Vagina (tissue), 2 donors: Measurements from ENCODE around the gene ALOXE3.

Experiments used
- POLR2A ChIP-seq, 2 donors: fragments of 450-650 bp; IDR thresholded peaks; one replicate each; pipeline ENCODE4 v1.6.1; 2017; ENCODE audit warnings: antibody characterized with exemption in 2 of 2, mild to moderate bottlenecking in 2 of 2, moderate library complexity in 2 of 2
- POLR2AphosphoS5 ChIP-seq, 2 donors: sonication (generic); formaldehyde crosslinking; IDR thresholded peaks; one replicate each; pipeline ENCODE4 v1.9.0; 2017; ENCODE audit warnings: antibody characterized with exemption in 2 of 2, mild to moderate bottlenecking in 2 of 2, low read depth in 1 of 2; ENCODE audit not compliant: insufficient read depth in 1 of 2
- TF ChIP-seq, protein P1 (sequence below), 3 experiments: fragments of 450-650 bp in 2 of 3; fragments of 200-600 bp in 1 of 3; sonication (generic) in 1 of 3; IDR thresholded peaks; one replicate each; pipeline ENCODE4 v1.5.1; 2017 to 2019; ENCODE audit warnings: antibody characterized with exemption in 3 of 3, mild to moderate bottlenecking in 2 of 3, moderate library complexity in 2 of 3

DNA sequence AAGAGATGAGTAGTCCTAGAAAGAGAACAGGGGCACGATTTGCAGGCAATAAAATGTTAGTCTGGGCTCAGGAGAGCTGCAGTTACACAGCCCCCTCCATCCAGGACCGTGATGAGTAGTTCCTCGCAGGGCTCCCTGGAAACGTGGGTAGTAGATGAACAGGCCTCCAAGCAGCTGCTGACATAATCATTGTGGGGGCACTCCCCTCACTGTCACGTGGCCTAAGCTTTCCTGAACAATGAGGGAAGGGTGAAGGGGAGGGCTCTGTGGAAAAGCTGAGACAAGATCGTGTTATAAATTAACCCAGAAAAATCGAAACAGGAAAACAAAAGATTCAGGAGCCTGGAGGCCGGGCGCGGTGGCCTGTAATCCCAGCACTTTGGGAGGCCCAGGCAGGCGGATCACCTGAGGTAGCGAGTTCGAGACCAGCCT lies 35.2 kb upstream of the ALOXE3 start:
- TF ChIP-seq POLR2A (IDR thresholded peaks at IDR 0.05), result peak in 1 of 2 donors; percentile 60
- TF ChIP-seq, protein P1, sequence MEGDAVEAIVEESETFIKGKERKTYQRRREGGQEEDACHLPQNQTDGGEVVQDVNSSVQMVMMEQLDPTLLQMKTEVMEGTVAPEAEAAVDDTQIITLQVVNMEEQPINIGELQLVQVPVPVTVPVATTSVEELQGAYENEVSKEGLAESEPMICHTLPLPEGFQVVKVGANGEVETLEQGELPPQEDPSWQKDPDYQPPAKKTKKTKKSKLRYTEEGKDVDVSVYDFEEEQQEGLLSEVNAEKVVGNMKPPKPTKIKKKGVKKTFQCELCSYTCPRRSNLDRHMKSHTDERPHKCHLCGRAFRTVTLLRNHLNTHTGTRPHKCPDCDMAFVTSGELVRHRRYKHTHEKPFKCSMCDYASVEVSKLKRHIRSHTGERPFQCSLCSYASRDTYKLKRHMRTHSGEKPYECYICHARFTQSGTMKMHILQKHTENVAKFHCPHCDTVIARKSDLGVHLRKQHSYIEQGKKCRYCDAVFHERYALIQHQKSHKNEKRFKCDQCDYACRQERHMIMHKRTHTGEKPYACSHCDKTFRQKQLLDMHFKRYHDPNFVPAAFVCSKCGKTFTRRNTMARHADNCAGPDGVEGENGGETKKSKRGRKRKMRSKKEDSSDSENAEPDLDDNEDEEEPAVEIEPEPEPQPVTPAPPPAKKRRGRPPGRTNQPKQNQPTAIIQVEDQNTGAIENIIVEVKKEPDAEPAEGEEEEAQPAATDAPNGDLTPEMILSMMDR (IDR thresholded peaks at IDR 0.05), result no peak
- peak in 1 of 2 donors; percentile 61 for TF ChIP-seq POLR2AphosphoS5 (IDR thresholded peaks at IDR 0.05; ENCODE audit: insufficient read depth in 1 of 2, low read depth in 1 of 2)
